HepG2 (cell line): Measurements from ENCODE around the gene TMEM79.

Experiments used
- ETV6 ChIP-seq: sonication (generic); formaldehyde crosslinking; conservative IDR thresholded peaks from 2 replicates; pipeline ENCODE4 v1.4.0; 2020; ENCODE audit warnings: missing genetic modification reagents
- KDM5B ChIP-seq: sonication (generic); formaldehyde crosslinking; IDR thresholded peaks from 2 replicates; pipeline ENCODE4 v1.4.0; 2020; ENCODE audit warnings: missing genetic modification reagents, mild to moderate bottlenecking, borderline replicate concordance
- MAFK ChIP-seq, 2 experiments: IDR thresholded peaks in 1 of 2; conservative IDR thresholded peaks in 1 of 2; 2 replicates each; pipeline ENCODE4 v1.6.1; 2011; ENCODE audit warnings: improper control_type of control experiment in 2 of 2, low read length in 2 of 2
- NR2C2 ChIP-seq: sonication (generic); formaldehyde crosslinking; IDR thresholded peaks from 2 replicates; pipeline ENCODE4 v1.4.0; 2020; ENCODE audit warnings: missing genetic modification reagents, mild to moderate bottlenecking, moderate library complexity, borderline replicate concordance
- POLR2A ChIP-seq, 2 experiments: IDR thresholded peaks; 2 replicates each; pipeline ENCODE4 v1.6.1; 2011; ENCODE audit warnings: low read depth in 2 of 2, low read length in 2 of 2, mild to moderate bottlenecking in 1 of 2, moderate library complexity in 1 of 2; ENCODE audit not compliant: insufficient read depth in 1 of 2
- TCF7 ChIP-seq: sonication (generic); IDR thresholded peaks from 2 replicates; pipeline ENCODE4 v1.6.1; 2016; ENCODE audit warnings: antibody characterized with exemption, low read depth
- ZNF292 ChIP-seq: sonication (generic); formaldehyde crosslinking; IDR thresholded peaks from 2 replicates; pipeline ENCODE4 v1.8.1; 2022; ENCODE audit warnings: mild to moderate bottlenecking, low read depth, missing genetic modification reagents, borderline replicate concordance
- ZNF563 ChIP-seq: sonication (generic); formaldehyde crosslinking; IDR thresholded peaks from 2 replicates; pipeline ENCODE4 v1.8.0; 2022; ENCODE audit warnings: mild to moderate bottlenecking, moderate library complexity, missing genetic modification reagents
- TF ChIP-seq, protein P1 (sequence below): sonication (generic); formaldehyde crosslinking; IDR thresholded peaks from 2 replicates; pipeline ENCODE4 v1.4.0; 2020; ENCODE audit warnings: missing genetic modification reagents, borderline replicate concordance
- TF ChIP-seq, protein P2 (sequence below): IDR thresholded peaks from 2 replicates; pipeline ENCODE4 v1.6.1; 2012; ENCODE audit warnings: inconsistent platforms
- TF ChIP-seq, protein P3 (sequence below): sonication (generic); formaldehyde crosslinking; IDR thresholded peaks from 2 replicates; pipeline ENCODE4 v1.9.0; 2022; ENCODE audit warnings: missing genetic modification reagents, mild to moderate bottlenecking, borderline replicate concordance
- TF ChIP-seq, protein P4 (sequence below): IDR thresholded peaks from 2 replicates; pipeline ENCODE4 v1.6.1; 2016; ENCODE audit warnings: missing compliant biosample characterization, missing genetic modification reagents, borderline replicate concordance
- TF ChIP-seq, protein P5 (sequence below): sonication (generic); formaldehyde crosslinking; IDR thresholded peaks from 2 replicates; pipeline ENCODE4 v1.5.0; 2020; ENCODE audit warnings: mild to moderate bottlenecking, missing genetic modification reagents, moderate library complexity
- TF ChIP-seq, protein P6 (sequence below): sonication (generic); formaldehyde crosslinking; IDR thresholded peaks from 2 replicates; pipeline ENCODE4 v1.5.0; 2020; ENCODE audit warnings: mild to moderate bottlenecking, missing genetic modification reagents

DNA sequence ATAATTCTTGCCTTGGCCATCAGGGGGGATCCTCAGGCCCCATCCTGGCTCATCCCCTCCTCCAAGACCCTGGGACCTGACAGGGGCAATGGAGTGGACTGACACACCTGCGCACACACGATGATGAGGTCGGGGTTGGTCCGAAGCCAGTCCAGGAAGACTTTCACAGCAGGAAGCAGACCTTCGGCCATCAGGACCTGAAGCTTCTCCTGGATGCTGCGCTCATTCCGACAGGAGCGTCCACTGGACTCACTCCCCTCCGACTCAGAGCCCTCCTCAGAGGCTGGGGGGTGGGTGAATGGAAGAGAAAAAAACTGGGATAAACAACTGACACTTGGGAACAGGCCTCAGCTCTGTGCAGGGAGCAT lies 20.9 kb upstream of the TMEM79 start:
- no peak for TF ChIP-seq KDM5B (CRISPR knock-in tag)
- no peak for TF ChIP-seq POLR2A (IDR thresholded peaks at IDR 0.05; ENCODE audit: insufficient read depth in 1 of 2, low read depth in 2 of 2, low read length in 2 of 2)
- TF ChIP-seq, protein P1, sequence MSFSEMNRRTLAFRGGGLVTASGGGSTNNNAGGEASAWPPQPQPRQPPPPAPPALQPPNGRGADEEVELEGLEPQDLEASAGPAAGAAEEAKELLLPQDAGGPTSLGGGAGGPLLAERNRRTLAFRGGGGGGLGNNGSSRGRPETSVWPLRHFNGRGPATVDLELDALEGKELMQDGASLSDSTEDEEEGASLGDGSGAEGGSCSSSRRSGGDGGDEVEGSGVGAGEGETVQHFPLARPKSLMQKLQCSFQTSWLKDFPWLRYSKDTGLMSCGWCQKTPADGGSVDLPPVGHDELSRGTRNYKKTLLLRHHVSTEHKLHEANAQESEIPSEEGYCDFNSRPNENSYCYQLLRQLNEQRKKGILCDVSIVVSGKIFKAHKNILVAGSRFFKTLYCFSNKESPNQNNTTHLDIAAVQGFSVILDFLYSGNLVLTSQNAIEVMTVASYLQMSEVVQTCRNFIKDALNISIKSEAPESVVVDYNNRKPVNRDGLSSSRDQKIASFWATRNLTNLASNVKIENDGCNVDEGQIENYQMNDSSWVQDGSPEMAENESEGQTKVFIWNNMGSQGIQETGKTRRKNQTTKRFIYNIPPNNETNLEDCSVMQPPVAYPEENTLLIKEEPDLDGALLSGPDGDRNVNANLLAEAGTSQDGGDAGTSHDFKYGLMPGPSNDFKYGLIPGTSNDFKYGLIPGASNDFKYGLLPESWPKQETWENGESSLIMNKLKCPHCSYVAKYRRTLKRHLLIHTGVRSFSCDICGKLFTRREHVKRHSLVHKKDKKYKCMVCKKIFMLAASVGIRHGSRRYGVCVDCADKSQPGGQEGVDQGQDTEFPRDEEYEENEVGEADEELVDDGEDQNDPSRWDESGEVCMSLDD = no peak
- TF ChIP-seq, protein P2, sequence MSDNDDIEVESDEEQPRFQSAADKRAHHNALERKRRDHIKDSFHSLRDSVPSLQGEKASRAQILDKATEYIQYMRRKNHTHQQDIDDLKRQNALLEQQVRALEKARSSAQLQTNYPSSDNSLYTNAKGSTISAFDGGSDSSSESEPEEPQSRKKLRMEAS = no peak
- TF ChIP-seq, protein P3, sequence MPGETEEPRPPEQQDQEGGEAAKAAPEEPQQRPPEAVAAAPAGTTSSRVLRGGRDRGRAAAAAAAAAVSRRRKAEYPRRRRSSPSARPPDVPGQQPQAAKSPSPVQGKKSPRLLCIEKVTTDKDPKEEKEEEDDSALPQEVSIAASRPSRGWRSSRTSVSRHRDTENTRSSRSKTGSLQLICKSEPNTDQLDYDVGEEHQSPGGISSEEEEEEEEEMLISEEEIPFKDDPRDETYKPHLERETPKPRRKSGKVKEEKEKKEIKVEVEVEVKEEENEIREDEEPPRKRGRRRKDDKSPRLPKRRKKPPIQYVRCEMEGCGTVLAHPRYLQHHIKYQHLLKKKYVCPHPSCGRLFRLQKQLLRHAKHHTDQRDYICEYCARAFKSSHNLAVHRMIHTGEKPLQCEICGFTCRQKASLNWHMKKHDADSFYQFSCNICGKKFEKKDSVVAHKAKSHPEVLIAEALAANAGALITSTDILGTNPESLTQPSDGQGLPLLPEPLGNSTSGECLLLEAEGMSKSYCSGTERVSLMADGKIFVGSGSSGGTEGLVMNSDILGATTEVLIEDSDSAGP = no peak
- TF ChIP-seq ZNF292 (CRISPR knock-in tag) = no peak
- TF ChIP-seq MAFK (conservative IDR thresholded peaks at IDR 0.05 in 1 of 2, IDR thresholded peaks at IDR 0.05 in 1 of 2; ENCODE audit: low read length in 2 of 2) = no peak
- TF ChIP-seq, protein P4, sequence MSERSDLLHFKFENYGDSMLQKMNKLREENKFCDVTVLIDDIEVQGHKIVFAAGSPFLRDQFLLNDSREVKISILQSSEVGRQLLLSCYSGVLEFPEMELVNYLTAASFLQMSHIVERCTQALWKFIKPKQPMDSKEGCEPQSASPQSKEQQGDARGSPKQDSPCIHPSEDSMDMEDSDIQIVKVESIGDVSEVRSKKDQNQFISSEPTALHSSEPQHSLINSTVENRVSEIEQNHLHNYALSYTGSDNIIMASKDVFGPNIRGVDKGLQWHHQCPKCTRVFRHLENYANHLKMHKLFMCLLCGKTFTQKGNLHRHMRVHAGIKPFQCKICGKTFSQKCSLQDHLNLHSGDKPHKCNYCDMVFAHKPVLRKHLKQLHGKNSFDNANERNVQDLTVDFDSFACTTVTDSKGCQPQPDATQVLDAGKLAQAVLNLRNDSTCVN (CRISPR knock-in tag) = no peak
- TF ChIP-seq TCF7 = no peak
- no peak for TF ChIP-seq NR2C2
- no peak for TF ChIP-seq ZNF563 (CRISPR knock-in tag)
- TF ChIP-seq, protein P5, sequence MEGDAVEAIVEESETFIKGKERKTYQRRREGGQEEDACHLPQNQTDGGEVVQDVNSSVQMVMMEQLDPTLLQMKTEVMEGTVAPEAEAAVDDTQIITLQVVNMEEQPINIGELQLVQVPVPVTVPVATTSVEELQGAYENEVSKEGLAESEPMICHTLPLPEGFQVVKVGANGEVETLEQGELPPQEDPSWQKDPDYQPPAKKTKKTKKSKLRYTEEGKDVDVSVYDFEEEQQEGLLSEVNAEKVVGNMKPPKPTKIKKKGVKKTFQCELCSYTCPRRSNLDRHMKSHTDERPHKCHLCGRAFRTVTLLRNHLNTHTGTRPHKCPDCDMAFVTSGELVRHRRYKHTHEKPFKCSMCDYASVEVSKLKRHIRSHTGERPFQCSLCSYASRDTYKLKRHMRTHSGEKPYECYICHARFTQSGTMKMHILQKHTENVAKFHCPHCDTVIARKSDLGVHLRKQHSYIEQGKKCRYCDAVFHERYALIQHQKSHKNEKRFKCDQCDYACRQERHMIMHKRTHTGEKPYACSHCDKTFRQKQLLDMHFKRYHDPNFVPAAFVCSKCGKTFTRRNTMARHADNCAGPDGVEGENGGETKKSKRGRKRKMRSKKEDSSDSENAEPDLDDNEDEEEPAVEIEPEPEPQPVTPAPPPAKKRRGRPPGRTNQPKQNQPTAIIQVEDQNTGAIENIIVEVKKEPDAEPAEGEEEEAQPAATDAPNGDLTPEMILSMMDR (CRISPR knock-in tag) = no peak
- TF ChIP-seq, protein P6, sequence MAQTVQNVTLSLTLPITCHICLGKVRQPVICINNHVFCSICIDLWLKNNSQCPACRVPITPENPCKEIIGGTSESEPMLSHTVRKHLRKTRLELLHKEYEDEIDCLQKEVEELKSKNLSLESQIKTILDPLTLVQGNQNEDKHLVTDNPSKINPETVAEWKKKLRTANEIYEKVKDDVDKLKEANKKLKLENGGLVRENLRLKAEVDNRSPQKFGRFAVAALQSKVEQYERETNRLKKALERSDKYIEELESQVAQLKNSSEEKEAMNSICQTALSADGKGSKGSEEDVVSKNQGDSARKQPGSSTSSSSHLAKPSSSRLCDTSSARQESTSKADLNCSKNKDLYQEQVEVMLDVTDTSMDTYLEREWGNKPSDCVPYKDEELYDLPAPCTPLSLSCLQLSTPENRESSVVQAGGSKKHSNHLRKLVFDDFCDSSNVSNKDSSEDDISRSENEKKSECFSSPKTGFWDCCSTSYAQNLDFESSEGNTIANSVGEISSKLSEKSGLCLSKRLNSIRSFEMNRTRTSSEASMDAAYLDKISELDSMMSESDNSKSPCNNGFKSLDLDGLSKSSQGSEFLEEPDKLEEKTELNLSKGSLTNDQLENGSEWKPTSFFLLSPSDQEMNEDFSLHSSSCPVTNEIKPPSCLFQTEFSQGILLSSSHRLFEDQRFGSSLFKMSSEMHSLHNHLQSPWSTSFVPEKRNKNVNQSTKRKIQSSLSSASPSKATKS (CRISPR knock-in tag) = no peak
- TF ChIP-seq ETV6 (CRISPR knock-in tag) = no peak
